Measurements from ENCODE around the gene CABLES1.
"Not testable (repeated sequence)": the region's sequence is repeated elsewhere in the genome, so short reads cannot be mapped to it uniquely, and the experiment has no call there.

Gene CABLES1

GRCh38 chr18:23134780-23135549 lies at the start of gene CABLES1:
CABLES1 (plus strand) TSS chr18:23135485; CDS start chr18:23135763, 278 bp downstream.
- no peak for DNase-seq (ENCODE audit: low read depth in 2 of 2)

- DNase-seq (ENCODE audit: low read depth in 2 of 2), result no peak
Observed at GRCh38 chr18:23087352-23087751, 47.9 kb upstream of the CABLES1 start.

GRCh38 chr18:23088310-23088709 lies 47.0 kb upstream of the CABLES1 start:
- no peak for DNase-seq (ENCODE audit: low read depth in 2 of 2)

- not testable (repeated sequence) for DNase-seq (ENCODE audit: low read depth in 2 of 2)
Observed at GRCh38 chr18:23091017-23091993, 44.0 kb upstream of the CABLES1 start.

- no peak for DNase-seq (ENCODE audit: low read depth in 2 of 2)
Observed at GRCh38 chr18:23092121-23092520, 43.2 kb upstream of the CABLES1 start.

GRCh38 chr18:23093130-23093529 lies 42.2 kb upstream of the CABLES1 start:
- DNase-seq (ENCODE audit: low read depth in 2 of 2), result not testable (repeated sequence)

GRCh38 chr18:23093772-23094171 lies 41.5 kb upstream of the CABLES1 start:
- DNase-seq (ENCODE audit: low read depth in 2 of 2), result no peak

GRCh38 chr18:23094411-23095190 lies 40.7 kb upstream of the CABLES1 start:
- DNase-seq (ENCODE audit: low read depth in 2 of 2), result no peak

- no peak for DNase-seq (ENCODE audit: low read depth in 2 of 2)
Observed at GRCh38 chr18:23095463-23095862, 39.8 kb upstream of the CABLES1 start.

- DNase-seq (ENCODE audit: low read depth in 2 of 2), result not testable (repeated sequence)
Observed at GRCh38 chr18:23097016-23097415, 38.3 kb upstream of the CABLES1 start.

GRCh38 chr18:23099621-23100020 lies 35.7 kb upstream of the CABLES1 start:
- DNase-seq (ENCODE audit: low read depth in 2 of 2), result no peak

GRCh38 chr18:23101861-23102432 lies 33.3 kb upstream of the CABLES1 start:
- no peak for DNase-seq (ENCODE audit: low read depth in 2 of 2)

- DNase-seq (ENCODE audit: low read depth in 2 of 2), result no peak
Observed at GRCh38 chr18:23102493-23103261, 32.6 kb upstream of the CABLES1 start.

- DNase-seq (ENCODE audit: low read depth in 2 of 2), result no peak
Observed at GRCh38 chr18:23103449-23103848, 31.8 kb upstream of the CABLES1 start.

- DNase-seq (ENCODE audit: low read depth in 2 of 2), result no peak
Observed at GRCh38 chr18:23105030-23105429, 30.3 kb upstream of the CABLES1 start.

GRCh38 chr18:23105581-23106219 lies 29.6 kb upstream of the CABLES1 start:
- DNase-seq (ENCODE audit: low read depth in 2 of 2), result no peak

GRCh38 chr18:23106575-23106974 lies 28.7 kb upstream of the CABLES1 start:
- no peak for DNase-seq (ENCODE audit: low read depth in 2 of 2)

- DNase-seq (ENCODE audit: low read depth in 2 of 2), result no peak
Observed at GRCh38 chr18:23107718-23108117, 27.6 kb upstream of the CABLES1 start.

- no peak for DNase-seq (ENCODE audit: low read depth in 2 of 2)
Observed at GRCh38 chr18:23108496-23108895, 26.8 kb upstream of the CABLES1 start.

GRCh38 chr18:23109163-23109562 lies 26.1 kb upstream of the CABLES1 start:
- not testable (repeated sequence) for DNase-seq (ENCODE audit: low read depth in 2 of 2)

All from activated CD8-positive, alpha-beta memory T cell treated with anti-CD3 and anti-CD28 coated beads for 4 hours (primary cell).